A673 (cell line): ENCODE data around the gene TFB2M. TPM values are rescaled to one million over a fixed set of nuclear protein-coding genes. Genes with fewer than 3 reads are reported as not detected.
"Not testable (repeated sequence)": the region's sequence is repeated elsewhere in the genome, so short reads cannot be mapped to it uniquely, and the experiment has no call there.

Experiments used
- BruUV-seq: library from RNA; stranded (reverse); fragments of 400-500 nt; replicated peaks from 2 replicates; lab custom pipeline; 2021; lab: Mats Ljungman, UMichigan
- CTCF ChIA-PET: fragments of 300-600 bp; sonication (Branson Sonifier 250); formaldehyde crosslinking; loops from one replicate; lab custom pipeline; 2022; ENCODE audit warnings: antibody characterized with exemption; lab: Charles Lee
- POLR2A ChIA-PET: fragments of 300-600 bp; sonication (Branson Sonifier 250); formaldehyde crosslinking; loops from one replicate; lab custom pipeline; 2022; ENCODE audit warnings: antibody characterized with exemption; ENCODE audit not compliant: low non-redundant PET; lab: Charles Lee
- DNase-seq: peaks from one replicate; pipeline ENCODE4 v3.0.0-alpha.2; 2015; ENCODE audit warnings: low spot score
- H3K27ac ChIP-seq: fragments of 200-600 bp; sonication (generic); 2 replicates; pipeline ENCODE4 v1.5.1; 2016; ENCODE audit warnings: mixed run types, low read depth, mild to moderate bottlenecking, mixed read lengths, antibody characterized with exemption, low read length; ENCODE audit not compliant: poor library complexity, severe bottlenecking
- H3K27me3 ChIP-seq: fragments of 200-600 bp; sonication (generic); replicated peaks from 2 replicates; pipeline ENCODE4 v1.6.1; 2017; ENCODE audit warnings: mixed run types, low read depth, mild to moderate bottlenecking, mixed read lengths, antibody characterized with exemption, low read length; ENCODE audit not compliant: insufficient read depth, poor library complexity
- H3K36me3 ChIP-seq: fragments of 200-600 bp; sonication (generic); 2 replicates; pipeline ENCODE4 v1.6.1; 2016; ENCODE audit warnings: mixed run types, mild to moderate bottlenecking, mixed read lengths, antibody characterized with exemption, low read length; ENCODE audit not compliant: insufficient read depth, poor library complexity, severe bottlenecking
- H3K4me1 ChIP-seq: fragments of 200-600 bp; sonication (generic); 2 replicates; pipeline ENCODE4 v1.6.1; 2017; ENCODE audit warnings: mixed run types, mild to moderate bottlenecking, mixed read lengths, antibody characterized with exemption, low read length; ENCODE audit not compliant: insufficient read depth, poor library complexity, severe bottlenecking
- H3K4me3 ChIP-seq: fragments of 200-600 bp; sonication (generic); 2 replicates; pipeline ENCODE4 v1.5.1; 2016; ENCODE audit warnings: low read depth, mixed run types, mild to moderate bottlenecking, mixed read lengths, low read length; ENCODE audit not compliant: poor library complexity, severe bottlenecking
- H3K9me3 ChIP-seq: fragments of 200-600 bp; sonication (generic); 2 replicates; pipeline ENCODE4 v1.6.1; 2016; ENCODE audit warnings: mixed run types, low read depth, mild to moderate bottlenecking, mixed read lengths, antibody characterized with exemption, low read length; ENCODE audit not compliant: poor library complexity, severe bottlenecking
- EZH2 ChIP-seq: fragments of 200-600 bp; sonication (generic); IDR thresholded peaks from 2 replicates; pipeline ENCODE4 v1.6.1; 2017; ENCODE audit warnings: borderline replicate concordance, low read depth, mild to moderate bottlenecking, mixed read lengths, antibody characterized with exemption, low read length; ENCODE audit not compliant: poor library complexity, severe bottlenecking
- intact Hi-C: fragments of 100-400 bp; cut with micrococcal nuclease; formaldehyde crosslinking; loops from one replicate; pipeline ENCODE4 v1.10.0; 2022; ENCODE audit not compliant: unreplicated experiment
- total RNA-seq: library from RNA; stranded (reverse); gene quantifications from 2 replicates; pipeline ENCODE4 v1.2.3, GENCODE V29; 2021
- TF ChIP-seq, protein P1 (sequence below): fragments of 300-800, 200-600 bp; sonication (generic); conservative IDR thresholded peaks from 2 replicates; pipeline ENCODE4 v1.5.1; 2017; ENCODE audit warnings: low read depth, mild to moderate bottlenecking, antibody characterized with exemption, low read length, moderate library complexity, mixed read lengths

TFB2M gene
- total RNA-seq, 1 experiment from 2014 or later, result 21.1 TPM

DNA sequence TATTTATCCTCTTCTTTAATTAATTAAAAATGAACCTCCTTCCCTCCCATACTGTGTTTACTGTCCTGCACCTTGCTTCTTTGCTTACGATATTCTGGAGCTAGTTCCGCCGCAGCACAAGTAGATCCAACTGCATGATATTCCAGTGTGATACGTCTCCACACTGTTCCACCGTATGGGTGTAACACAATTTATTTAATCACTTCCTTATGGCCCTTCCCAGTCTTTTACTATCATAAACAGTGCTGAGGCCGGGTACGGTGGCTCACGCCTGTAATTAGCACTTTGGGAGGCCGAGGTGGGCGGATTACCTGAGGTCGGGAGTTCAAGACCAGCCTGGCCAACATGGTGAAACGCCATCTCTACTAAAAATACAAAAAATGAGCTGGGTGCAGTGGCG is 25.9 kb upstream of the TFB2M start:
- no peak for DNase-seq
- Histone ChIP-seq H3K27ac (no peak overlapping the region), H3K9me3 (peaks cover 7% of the 10 kb centered on the region), H3K4me3 (no peak overlapping the region), H3K4me1 (peaks cover 12% of the 10 kb centered on the region), H3K27me3 (no peaks in the 10 kb centered on the region), H3K36me3 (peaks cover 2% of the 10 kb centered on the region)
- TF ChIP-seq EZH2, result no peak
- TF ChIP-seq, protein P1, sequence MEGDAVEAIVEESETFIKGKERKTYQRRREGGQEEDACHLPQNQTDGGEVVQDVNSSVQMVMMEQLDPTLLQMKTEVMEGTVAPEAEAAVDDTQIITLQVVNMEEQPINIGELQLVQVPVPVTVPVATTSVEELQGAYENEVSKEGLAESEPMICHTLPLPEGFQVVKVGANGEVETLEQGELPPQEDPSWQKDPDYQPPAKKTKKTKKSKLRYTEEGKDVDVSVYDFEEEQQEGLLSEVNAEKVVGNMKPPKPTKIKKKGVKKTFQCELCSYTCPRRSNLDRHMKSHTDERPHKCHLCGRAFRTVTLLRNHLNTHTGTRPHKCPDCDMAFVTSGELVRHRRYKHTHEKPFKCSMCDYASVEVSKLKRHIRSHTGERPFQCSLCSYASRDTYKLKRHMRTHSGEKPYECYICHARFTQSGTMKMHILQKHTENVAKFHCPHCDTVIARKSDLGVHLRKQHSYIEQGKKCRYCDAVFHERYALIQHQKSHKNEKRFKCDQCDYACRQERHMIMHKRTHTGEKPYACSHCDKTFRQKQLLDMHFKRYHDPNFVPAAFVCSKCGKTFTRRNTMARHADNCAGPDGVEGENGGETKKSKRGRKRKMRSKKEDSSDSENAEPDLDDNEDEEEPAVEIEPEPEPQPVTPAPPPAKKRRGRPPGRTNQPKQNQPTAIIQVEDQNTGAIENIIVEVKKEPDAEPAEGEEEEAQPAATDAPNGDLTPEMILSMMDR, result no peak
- intact Hi-C loops, result no loop called here
- BruUV-seq, result no TSS peak
- CTCF ChIA-PET, result interaction anchor here (0.7 kb wide), 1 partner anchor 155 kb away, joined by 3 read pairs; no protein-coding TSS in a partner anchor
- POLR2A ChIA-PET, result no interaction called here

GRCh38 chr1:246591504-246591903 is 25.4 kb upstream of the TFB2M start:
- POLR2A ChIA-PET, result no interaction called here

DNA sequence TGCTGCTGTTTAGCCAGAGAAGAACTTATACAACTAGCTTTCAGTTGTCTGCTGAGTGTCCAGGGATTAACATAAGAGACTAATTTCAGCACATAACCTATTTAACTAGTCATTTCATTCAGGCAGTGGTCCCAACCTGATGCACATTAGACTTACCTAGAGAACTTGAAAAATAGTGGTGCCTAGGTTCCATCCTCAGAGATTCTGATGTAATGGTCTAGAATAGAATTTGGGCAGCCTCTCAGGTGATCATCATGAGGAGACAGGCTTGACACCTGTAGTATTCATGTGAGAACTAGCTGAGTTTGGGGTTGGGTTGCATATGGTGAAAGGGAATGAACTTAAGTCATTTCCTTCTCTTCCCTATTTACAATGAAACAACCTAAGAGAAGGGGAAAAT is 25.0 kb upstream of the TFB2M start:
- Histone ChIP-seq H3K4me3 (no peak overlapping the region), H3K27me3 (no peaks in the 10 kb centered on the region), H3K9me3 (peaks cover 7% of the 10 kb centered on the region), H3K27ac (no peak overlapping the region), H3K4me1 (peaks cover 12% of the 10 kb centered on the region), H3K36me3 (no peaks in the 10 kb centered on the region)
- CTCF ChIA-PET, result no interaction called here
- BruUV-seq, result no TSS peak
- TF ChIP-seq, protein P1, result no peak
- no peak for TF ChIP-seq EZH2
- no peak for DNase-seq
- POLR2A ChIA-PET, result no interaction called here
- intact Hi-C loops, result no loop called here

More at GRCh38 chr1:246591504-246591903, 25.4 kb upstream of the TFB2M start:
- no peak for DNase-seq
- CTCF ChIA-PET, result interaction anchor here (0.7 kb wide), 1 partner anchor 154 kb away, joined by 3 read pairs; no protein-coding TSS in a partner anchor
- intact Hi-C loops, result no loop called here
- H3K4me3 ChIP-seq, result no peak overlapping the region
- H3K27ac ChIP-seq, result no peak overlapping the region
- H3K4me1 ChIP-seq, result peaks cover 12% of the 10 kb centered on the region
- no peak for TF ChIP-seq EZH2
- TF ChIP-seq, protein P1, result no peak
- no peaks in the 10 kb centered on the region for H3K36me3 ChIP-seq
- peaks cover 7% of the 10 kb centered on the region for H3K9me3 ChIP-seq
- BruUV-seq, result no TSS peak
- H3K27me3 ChIP-seq, result no peaks in the 10 kb centered on the region

DNA sequence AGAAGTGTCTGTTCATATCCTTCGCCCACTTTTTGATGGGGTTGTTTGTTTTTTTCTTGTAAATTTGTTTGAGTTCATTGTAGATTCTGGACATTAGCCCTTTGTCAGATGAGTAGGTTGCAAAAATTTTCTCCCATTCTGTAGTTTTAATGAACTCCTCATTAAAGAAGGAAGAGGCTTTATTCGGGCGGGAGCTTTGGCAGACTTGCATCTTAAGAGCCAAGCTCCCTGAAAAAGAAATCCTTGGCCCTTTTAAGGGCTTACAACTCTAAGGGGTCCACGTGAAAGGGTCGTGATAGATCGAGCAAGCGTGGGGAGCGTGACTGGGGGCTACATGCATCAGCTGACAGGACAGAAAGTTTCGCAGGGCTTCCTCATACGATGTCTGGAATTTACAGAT is 23.9 kb upstream of the TFB2M start:
- H3K36me3 ChIP-seq, intact Hi-C loops, DNase-seq, H3K9me3 ChIP-seq, CTCF ChIA-PET, H3K4me3 ChIP-seq, H3K27ac ChIP-seq, H3K27me3 ChIP-seq, BruUV-seq, POLR2A ChIA-PET: not testable (repeated sequence)
- H3K4me1 ChIP-seq, result peaks cover 12% of the 10 kb centered on the region
